Type B pancreatic cell (in vitro differentiated cells): ENCODE measurements around the gene NFKBIA. TPM values are rescaled to one million over a fixed set of nuclear protein-coding genes. Genes with fewer than 3 reads are reported as not detected.

Source experiments
- DNase-seq: peaks from one replicate; pipeline ENCODE4 v3.0.0; 2021; ENCODE audit warnings: mixed read lengths; ENCODE audit not compliant: unreplicated experiment; ENCODE audit errors: extremely low spot score
- H3K27ac Mint-ChIP-seq: 2 replicates; pipeline ENCODE4 v1.8.0; 2021; ENCODE audit warnings: mild to moderate bottlenecking, mixed read lengths
- H3K27me3 Mint-ChIP-seq: 2 replicates; pipeline ENCODE4 v1.8.0; 2021; ENCODE audit warnings: mixed read lengths
- H3K36me3 Mint-ChIP-seq: 2 replicates; pipeline ENCODE4 v1.8.0; 2021; ENCODE audit warnings: mixed read lengths
- H3K4me1 Mint-ChIP-seq: one replicate; pipeline ENCODE4 v1.8.0; 2021; ENCODE audit warnings: mixed read lengths; ENCODE audit not compliant: unreplicated experiment
- H3K4me3 Mint-ChIP-seq: 2 replicates; pipeline ENCODE4 v1.8.0; 2021; ENCODE audit warnings: mild to moderate bottlenecking, mixed read lengths
- H3K9me3 Mint-ChIP-seq: 2 replicates; pipeline ENCODE4 v1.8.0; 2021; ENCODE audit warnings: mixed read lengths
- CTCF ChIP-seq: fragments of 200-600 bp; sonication (generic); conservative IDR thresholded peaks from 2 replicates; pipeline ENCODE4 v1.5.0; 2021; ENCODE audit warnings: antibody characterized with exemption, mild to moderate bottlenecking
- total RNA-seq: library from RNA; stranded (reverse); gene quantifications from 2 replicates; pipeline ENCODE4 v1.2.1, GENCODE V29; 2021; ENCODE audit warnings: low replicate concordance

Gene NFKBIA
- total RNA-seq, 1 donor from 2014 or later, result 63.4 TPM

DNA sequence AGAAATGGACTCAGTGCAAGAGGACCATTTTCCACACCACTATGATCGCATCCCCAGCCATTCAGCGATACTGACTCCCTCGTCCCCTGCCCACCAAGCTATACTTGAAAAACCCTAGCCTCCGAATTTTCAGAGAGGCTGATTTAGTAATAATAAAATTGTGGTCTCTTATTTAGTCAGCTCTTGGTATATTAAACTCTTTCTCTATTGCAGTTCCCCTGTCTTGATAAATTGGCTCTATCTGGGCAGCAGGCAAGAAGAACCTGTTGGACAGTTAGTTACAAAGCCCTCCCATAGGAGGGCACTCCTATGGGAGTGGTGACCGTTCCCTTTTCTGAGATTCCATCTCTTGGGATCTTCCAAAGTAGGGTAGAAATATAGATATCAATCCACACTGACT lies 33.6 kb downstream of the NFKBIA start:
- DNase-seq, result no peak
- peaks cover 3% of the 10 kb centered on the region for H3K36me3 Mint-ChIP-seq

GRCh38 chr14:35369701-35370191 lies 34.8 kb downstream of the NFKBIA start:
- H3K27ac Mint-ChIP-seq, result no peak overlapping the region
- DNase-seq, result no peak
- H3K4me3 Mint-ChIP-seq, result no peak overlapping the region
- peaks cover 6% of the 10 kb centered on the region for H3K4me1 Mint-ChIP-seq
- H3K27me3 Mint-ChIP-seq, result no peaks in the 10 kb centered on the region
- peaks cover 3% of the 10 kb centered on the region for H3K36me3 Mint-ChIP-seq
- peaks cover 8% of the 10 kb centered on the region for H3K9me3 Mint-ChIP-seq
- no peak for TF ChIP-seq CTCF

More for the DNA sequence above, 33.6 kb downstream of the NFKBIA start:
- peaks cover 8% of the 10 kb centered on the region for H3K9me3 Mint-ChIP-seq
- TF ChIP-seq CTCF, result no peak
- no peaks in the 10 kb centered on the region for H3K27me3 Mint-ChIP-seq
- H3K4me1 Mint-ChIP-seq, result peaks cover 6% of the 10 kb centered on the region
- no peak overlapping the region for H3K27ac Mint-ChIP-seq
- H3K4me3 Mint-ChIP-seq, result no peak overlapping the region

GRCh38 chr14:35368583-35369392 lies 35.8 kb downstream of the NFKBIA start:
- Mint-ChIP-seq H3K36me3 (peaks cover 3% of the 10 kb centered on the region), H3K27ac (no peak overlapping the region), H3K9me3 (peaks cover 8% of the 10 kb centered on the region), H3K4me3 (no peak overlapping the region), H3K27me3 (no peaks in the 10 kb centered on the region), H3K4me1 (peaks cover 6% of the 10 kb centered on the region)
- DNase-seq, result no peak
- no peak for TF ChIP-seq CTCF

- H3K36me3 Mint-ChIP-seq, result peaks cover 3% of the 10 kb centered on the region
- no peak overlapping the region for H3K27ac Mint-ChIP-seq
- no peak overlapping the region for H3K4me3 Mint-ChIP-seq
- no peak for TF ChIP-seq CTCF
- peaks cover 6% of the 10 kb centered on the region for H3K4me1 Mint-ChIP-seq
- H3K27me3 Mint-ChIP-seq, result no peaks in the 10 kb centered on the region
- no peak for DNase-seq
- H3K9me3 Mint-ChIP-seq, result peaks cover 8% of the 10 kb centered on the region
Observed at GRCh38 chr14:35368139-35368460, 36.4 kb downstream of the NFKBIA start.

GRCh38 chr14:35367056-35367372 lies 37.5 kb downstream of the NFKBIA start:
- no peaks in the 10 kb centered on the region for H3K27me3 Mint-ChIP-seq
- H3K4me3 Mint-ChIP-seq, result no peak overlapping the region
- H3K36me3 Mint-ChIP-seq, result peaks cover 3% of the 10 kb centered on the region
- DNase-seq, result no peak
- no peak for TF ChIP-seq CTCF
- H3K4me1 Mint-ChIP-seq, result peaks cover 6% of the 10 kb centered on the region
- H3K27ac Mint-ChIP-seq, result no peak overlapping the region
- H3K9me3 Mint-ChIP-seq, result peaks cover 8% of the 10 kb centered on the region
